AG08396 (cell line): ENCODE measurements around the gene B4GALT1.
"Not testable (repeated sequence)": the region's sequence is repeated elsewhere in the genome, so short reads cannot be mapped to it uniquely, and the experiment has no call there.

Experiments
- DNase-seq: peaks from one replicate; pipeline ENCODE4 v3.0.0; 2012; ENCODE audit warnings: low spot score, mixed read lengths

Gene B4GALT1

DNA sequence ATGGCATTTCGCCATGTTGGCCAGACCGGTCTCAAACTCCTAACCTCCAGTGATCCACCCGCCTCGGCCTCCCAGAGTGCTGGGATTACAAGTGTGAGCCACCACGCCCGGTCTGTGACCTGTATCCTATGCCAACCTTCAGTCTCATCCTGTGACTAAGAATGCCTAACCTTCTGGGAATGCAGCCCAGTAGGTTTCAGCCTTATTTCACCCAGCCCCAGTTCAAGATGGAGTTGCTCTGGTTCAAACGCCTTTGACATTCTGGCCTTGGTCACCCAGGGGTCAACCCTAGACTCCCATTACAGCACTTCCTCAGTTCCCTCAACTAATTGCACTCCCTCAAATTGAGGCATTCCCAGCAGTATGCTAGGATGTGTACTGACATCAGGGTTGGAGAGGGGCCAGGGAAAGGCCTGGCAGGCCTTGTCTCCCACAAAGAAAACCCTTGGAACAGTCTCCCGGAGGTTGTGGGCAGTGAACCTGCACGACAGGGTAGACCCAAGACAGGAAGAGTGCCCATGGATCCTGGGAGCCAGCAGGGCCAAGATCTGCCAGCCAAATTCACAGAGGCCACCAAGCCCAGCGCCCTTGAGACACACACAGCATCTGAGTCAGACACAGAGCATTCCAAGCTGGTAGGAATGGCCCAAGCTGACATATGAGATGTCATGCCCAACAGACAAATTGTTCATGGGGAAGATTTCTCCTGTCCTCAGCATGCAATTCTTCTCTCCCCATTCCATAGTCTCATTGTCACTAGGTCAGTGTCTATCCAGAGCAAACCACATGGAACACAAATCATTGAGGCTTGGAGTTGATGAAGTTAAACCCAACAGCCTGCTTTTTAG is 65.8 kb downstream of the B4GALT1 start:
- peak; percentile 52 for DNase-seq

DNA sequence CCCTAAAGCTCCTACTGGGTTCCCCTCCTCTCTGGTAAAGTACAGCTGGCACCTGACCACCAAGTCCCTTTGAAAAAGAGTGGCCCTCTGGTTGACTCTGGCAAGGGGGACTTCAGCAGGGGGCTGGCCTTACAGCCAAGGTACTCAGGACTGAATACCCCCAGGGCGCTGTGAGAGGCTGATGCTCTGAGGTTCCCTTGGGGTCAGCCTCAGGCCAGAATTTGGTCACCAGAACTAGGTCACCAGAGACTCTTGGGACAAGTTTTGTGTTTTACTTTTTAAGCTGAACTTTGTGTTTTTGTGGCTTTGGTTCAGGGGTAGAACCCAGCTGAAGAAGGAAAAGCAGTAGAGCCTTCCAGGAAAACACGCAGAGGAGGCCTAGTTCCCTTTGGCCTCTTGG is 67.4 kb downstream of the B4GALT1 start:
- DNase-seq = no peak

DNA sequence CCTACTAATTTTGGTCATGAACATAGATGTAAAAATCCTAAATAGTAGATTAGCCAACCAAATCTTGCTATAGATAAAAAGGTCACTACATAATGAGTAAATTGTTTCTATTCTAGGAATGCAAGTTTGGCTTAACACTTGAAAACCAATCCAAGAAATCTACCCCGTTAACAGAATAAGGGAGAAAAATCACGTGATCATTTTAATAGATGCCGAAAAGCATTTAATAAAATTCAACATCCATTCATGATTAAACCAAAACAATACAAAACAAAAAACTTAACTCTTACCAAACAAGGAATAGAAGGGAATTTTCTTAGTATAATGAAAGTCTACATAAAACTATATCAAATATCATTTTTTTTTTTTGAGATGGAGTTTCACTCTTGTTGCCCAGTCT is 69.9 kb downstream of the B4GALT1 start:
- DNase-seq = no peak

DNA sequence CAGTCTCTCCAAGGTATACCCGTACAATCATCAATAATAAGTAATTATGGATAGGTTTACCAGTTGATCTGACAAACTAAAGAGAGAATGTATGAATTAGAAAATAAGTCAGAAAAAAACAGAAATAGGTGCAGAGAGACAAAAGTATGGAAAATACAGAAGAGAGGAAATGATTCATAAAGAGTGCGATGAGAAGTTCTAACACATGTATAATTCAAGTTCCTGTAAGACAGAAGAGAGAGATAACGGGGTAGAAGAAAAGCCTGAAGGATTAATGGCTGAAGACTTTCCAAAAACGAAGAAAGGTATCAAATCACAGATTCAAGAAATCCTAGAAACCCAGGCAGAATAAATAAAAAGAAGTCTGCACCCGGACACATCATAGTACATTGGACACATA is 74.5 kb downstream of the B4GALT1 start:
- DNase-seq = no peak

DNA sequence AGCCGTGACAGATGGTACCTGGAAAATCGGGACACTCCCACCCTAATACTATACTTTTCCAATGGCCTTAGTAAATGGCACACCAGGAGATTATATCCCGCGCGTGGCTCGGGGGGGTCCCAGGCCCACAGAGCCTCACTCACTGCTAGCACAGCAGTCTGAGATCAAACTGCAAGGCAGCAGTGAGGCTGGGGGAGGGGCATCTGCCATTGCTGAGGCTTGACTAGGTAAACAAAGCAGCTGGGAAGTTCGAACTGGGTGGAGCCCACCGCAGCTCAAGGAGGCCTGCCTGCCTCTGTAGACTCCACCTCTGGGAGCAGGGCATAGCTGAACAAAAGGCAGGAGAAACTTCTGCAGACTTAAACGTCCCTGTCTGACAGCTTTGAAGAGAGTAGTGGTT is 81.5 kb downstream of the B4GALT1 start:
- DNase-seq = not testable (repeated sequence)

DNA sequence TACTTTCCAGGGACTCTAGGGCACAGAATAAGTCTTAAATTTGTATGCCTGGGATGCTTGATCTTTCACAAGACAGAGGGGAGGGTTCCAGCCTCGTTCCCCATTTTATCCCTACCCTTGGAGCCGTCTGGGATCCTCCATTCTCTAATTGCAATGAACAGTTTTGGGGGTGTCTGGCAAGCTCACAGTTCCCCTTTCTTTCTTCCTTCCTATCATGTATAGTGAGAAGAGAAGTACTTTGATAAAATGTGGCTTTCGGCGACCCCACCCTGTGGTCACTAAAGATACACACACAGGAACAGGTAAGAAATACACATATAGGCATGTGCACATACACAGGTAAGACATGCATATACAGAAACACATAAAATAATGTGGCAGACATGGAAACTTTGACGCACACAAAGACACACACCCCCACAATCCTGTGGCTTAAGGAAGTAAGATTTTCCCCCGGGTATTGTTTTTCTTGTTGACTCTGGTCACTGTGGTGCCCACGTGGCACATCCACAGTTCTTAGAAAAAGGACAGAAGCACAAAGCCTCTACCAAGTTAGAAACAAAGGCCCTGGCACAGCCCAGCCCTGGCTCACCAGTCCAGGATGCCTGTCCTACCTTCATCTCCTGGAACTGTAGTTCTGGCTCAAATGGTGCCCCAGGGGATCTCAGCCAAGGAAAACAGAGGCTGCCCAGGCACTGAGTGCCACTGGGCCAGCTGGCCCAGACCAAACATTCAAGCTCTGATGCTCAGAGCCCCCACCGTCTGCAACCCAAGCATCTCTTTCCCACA is 84.4 kb downstream of the B4GALT1 start:
- DNase-seq = no peak

DNA sequence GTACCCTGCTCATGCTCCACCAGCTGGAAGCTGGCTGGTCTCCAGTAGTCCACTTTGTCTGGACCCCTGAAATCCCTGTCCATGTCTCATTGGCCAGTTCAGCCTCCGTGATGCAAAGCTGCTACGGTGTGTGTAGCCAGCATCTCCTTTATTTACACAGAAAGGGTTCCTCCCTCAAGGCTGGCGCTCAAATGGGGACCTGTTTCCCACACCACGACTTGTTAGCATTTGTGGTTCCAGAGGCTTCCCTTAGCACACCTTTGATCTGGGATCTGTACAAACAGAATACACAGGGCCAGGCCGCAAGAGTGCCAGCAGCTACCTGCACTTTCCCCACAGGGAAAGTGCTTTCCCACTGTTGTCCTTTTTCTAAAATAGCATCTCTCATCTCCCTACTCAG is 85.0 kb downstream of the B4GALT1 start:
- no peak for DNase-seq

DNA sequence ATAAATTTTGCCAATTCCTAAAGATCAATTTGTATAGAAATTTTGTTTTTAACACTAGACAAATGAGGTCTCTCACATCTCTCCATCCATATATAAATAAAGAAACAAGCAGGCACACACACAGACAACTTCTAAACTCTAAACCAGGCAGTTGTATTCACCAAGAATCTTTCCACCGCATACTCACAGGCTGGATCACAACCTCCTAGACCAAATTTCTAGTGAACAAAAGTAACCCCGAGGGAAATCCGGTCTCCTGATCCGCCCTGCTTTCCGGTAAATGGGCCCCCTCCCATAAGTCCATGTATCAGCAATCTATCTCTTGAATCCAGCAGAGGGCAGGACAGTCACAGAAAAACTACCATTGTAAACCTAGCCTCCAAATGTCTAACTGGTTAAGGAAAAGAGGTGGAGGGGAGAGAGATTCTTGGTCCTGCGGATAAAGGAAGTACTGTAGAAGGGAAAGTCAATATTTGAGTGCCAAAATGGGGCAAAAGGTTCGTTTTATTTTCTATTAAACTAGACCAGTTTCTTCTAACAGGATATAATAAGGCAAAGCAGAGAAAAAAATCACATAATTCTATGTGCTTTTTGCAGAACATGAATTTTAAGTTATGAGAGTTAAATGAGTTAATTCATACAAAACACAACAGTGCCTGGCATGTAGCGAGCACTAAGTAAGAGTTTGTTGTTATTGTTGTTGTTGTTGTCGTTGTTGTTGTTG is 85.8 kb downstream of the B4GALT1 start:
- peak; percentile 71 for DNase-seq

DNA sequence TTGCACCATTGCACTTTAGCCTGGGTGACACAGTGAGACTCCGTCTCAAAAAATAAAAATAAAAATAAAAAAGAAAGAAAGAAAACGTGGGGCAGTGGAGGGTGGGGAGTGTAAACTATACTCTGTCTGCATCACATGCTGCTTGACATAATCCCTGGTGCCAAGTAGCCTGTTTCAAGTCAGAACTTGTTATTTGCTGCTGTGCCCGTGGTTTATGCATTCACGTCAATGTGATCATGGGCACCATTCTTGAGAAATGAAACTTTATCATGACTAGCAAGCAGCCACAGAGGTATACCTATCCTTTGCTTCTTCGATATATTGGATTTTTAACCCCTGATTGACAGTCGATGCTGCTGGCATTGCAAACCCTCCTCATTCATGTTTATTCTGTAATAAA is 86.6 kb downstream of the B4GALT1 start:
- DNase-seq = no peak

DNA sequence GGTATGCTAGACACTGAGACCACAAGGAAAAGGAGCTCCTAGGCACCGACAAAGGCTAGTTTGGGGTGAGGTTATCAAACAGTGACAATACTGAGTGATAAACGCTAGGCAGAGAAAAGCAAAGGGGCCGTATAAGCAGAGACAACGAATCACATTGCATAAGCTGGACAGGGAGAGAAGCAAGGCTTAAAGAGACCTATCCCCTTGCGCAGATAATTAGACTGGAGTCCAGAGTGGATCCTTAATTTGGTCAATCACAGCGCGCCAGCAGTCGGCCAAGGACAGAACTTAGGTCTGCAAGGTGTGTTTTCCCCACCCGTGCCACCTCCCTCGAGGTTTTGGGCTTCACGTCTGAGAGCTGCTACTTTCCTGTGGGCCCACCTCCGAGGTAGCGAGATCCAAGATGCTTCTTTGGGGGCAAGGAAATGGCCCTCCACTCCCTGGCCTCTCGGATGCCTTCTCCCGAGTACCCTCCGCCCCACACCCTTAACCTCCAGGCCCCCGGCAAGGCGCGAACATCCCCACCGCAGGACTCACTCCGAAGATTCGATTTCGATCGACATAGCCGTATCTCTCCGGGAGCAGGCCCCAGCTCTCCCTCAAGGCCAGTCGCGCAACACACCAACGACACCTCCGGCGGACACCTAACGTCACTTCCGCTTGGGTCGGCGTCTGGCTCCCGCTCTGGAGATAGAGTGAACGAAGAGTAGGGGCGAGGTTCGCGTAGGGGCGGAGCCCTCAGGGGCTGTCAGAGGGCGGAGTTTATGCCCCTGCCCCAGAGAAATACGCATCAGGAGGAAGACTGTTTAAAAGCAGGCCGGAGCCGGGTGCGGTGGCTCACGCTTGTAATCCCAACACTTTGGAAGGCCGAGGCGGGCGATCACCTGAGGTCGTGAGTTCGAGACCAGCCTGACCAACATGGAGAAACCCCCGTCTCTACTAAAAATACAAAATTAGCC is 90.8 kb downstream of the B4GALT1 start, which contains the start of gene SMU1:
SMU1 (minus strand) TSS at position 629 of the 959 bp plus-strand sequence; CDS start at position 563, 66 bp downstream.
- peak; percentile 95 for DNase-seq

DNA sequence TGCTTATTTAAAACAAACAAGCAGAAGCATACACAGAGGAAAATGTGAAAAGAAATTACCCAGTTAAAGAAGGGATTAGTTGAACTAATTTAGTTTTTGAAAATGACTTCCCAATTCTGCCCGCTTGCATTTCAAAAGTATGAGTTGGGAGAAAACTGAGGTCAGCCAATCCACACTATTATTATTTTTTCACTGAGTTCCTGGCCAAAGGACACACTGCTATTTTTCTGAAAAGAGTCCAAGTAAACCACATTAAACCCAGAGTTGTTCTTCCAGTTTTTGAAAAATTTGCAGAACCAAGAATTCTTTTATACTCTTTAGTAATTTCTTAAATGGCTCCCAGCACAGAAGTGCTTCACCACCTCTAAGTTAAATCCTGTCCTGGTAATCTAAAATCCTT is 98.1 kb downstream of the B4GALT1 start:
- DNase-seq = no peak

DNA sequence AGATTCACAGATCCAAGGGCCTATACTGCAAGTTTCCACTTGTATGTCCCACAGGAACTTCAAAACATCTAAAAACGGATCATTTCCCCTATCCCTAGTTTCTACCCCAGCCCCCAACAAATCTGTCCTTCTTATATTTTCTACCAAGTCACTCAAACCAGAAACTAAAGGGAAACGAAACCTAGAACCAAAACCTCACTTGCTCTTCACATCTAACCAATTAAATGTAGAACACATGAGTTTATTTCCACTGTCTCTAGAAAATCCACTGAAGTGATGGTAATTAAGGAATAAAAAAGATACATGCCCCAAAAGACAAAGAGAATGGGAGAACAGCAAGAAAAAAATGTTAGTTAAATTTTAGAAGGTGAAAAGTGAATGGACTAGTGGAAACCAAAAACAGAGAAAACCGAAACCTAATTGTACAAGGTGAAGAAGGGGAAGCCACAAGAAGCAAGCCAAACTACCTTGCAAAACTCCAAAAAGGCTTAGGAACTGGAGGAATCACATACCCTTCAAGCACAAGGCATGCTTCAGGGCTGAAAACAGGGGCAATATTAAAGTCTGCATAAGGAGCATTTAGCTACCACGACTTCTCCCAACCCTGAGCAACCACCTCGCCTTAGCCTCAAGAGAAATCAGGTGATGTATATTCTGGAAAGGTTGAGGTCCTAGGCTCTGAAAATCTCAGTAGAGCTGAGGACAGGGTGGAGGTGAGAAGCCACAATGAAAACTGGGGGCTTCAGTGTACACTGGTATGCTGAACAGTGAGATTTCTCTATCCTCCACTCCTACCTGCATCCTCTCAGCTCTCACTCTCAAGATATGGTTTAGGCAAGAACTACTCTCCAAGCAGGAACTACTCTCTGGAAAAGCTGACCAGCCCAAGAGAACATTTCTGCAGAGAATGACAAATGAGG is 101.7 kb downstream of the B4GALT1 start:
- DNase-seq = no peak
